IMR-90 (cell line): ENCODE results near the gene BBS1. TPM values are rescaled to one million over a fixed set of nuclear protein-coding genes. Genes with fewer than 3 reads are reported as not detected.

Experiments used
- ATAC-seq: fragments of 200-7000 bp; cut with Tn5 transposase; 2 replicates; pipeline ENCODE4 v1.9.1; 2020; ENCODE audit warnings: low read depth, mild to moderate bottlenecking, moderate library complexity
- BruUV-seq: library from RNA; stranded (reverse); fragments of 400-500 nt; replicated peaks from 2 replicates; lab custom pipeline; 2021; lab: Mats Ljungman, UMichigan
- CTCF ChIA-PET: fragments of 300-600 bp; formaldehyde crosslinking; extraction: SDS; loops from one replicate; lab custom pipeline; 2021; ENCODE audit warnings: antibody characterized with exemption; lab: Yijun Ruan, JAX
- POLR2A ChIA-PET: fragments of 300-600 bp; sonication (Branson Sonifier 250); formaldehyde crosslinking; loops from one replicate; lab custom pipeline; 2022; ENCODE audit warnings: antibody characterized with exemption; ENCODE audit not compliant: unreplicated experiment; lab: Charles Lee
- DNase-seq: peaks from one replicate; pipeline ENCODE4 v3.0.0; 2013
- H2AFZ ChIP-seq: replicated peaks from 2 replicates; pipeline ENCODE3; 2013; ENCODE audit warnings: low read length, mild to moderate bottlenecking; ENCODE audit not compliant: poor library complexity
- H2AK5ac ChIP-seq: 2 replicates; pipeline ENCODE4 v1.6.1; 2013; ENCODE audit warnings: low read depth, low read length, inconsistent platforms
- H2AK9ac ChIP-seq: replicated peaks from 2 replicates; pipeline ENCODE3; 2013; ENCODE audit warnings: mild to moderate bottlenecking, low read depth, low read length, moderate library complexity; ENCODE audit not compliant: poor library complexity
- H2BK120ac ChIP-seq: 2 replicates; pipeline ENCODE4 v1.6.1; 2013; ENCODE audit warnings: low read depth, low read length, inconsistent platforms
- H2BK15ac ChIP-seq: 3 replicates; pipeline ENCODE4 v1.6.1; 2013; ENCODE audit warnings: low read depth, low read length, inconsistent platforms
- H2BK20ac ChIP-seq: 2 replicates; pipeline ENCODE4 v1.6.1; 2013; ENCODE audit warnings: low read depth, mild to moderate bottlenecking, inconsistent platforms, low read length, moderate library complexity
- H2BK5ac ChIP-seq: 2 replicates; pipeline ENCODE4 v1.6.1; 2013; ENCODE audit warnings: mild to moderate bottlenecking, low read depth, low read length, inconsistent platforms; ENCODE audit not compliant: poor library complexity, severe bottlenecking
- H3K14ac ChIP-seq: replicated peaks from 2 replicates; pipeline ENCODE4 v1.6.1; 2013; ENCODE audit warnings: low read depth, low read length, inconsistent platforms
- H3K18ac ChIP-seq: 2 replicates; pipeline ENCODE4 v1.6.1; 2013; ENCODE audit warnings: low read depth, low read length, control low read depth
- H3K23ac ChIP-seq: 2 replicates; pipeline ENCODE4 v1.6.1; 2013; ENCODE audit warnings: low read depth, low read length, inconsistent platforms
- H3K27ac ChIP-seq: 2 replicates; pipeline ENCODE4 v1.5.1; 2013; ENCODE audit warnings: mild to moderate bottlenecking, control low read depth, low read length; ENCODE audit not compliant: insufficient read depth
- H3K27me3 ChIP-seq: 2 replicates; pipeline ENCODE4 v1.6.1; 2013; ENCODE audit warnings: low read length; ENCODE audit not compliant: control insufficient read depth, insufficient read depth
- H3K36me3 ChIP-seq: 2 replicates; pipeline ENCODE4 v1.6.1; 2013; ENCODE audit warnings: low read length, mixed read lengths; ENCODE audit not compliant: control insufficient read depth, insufficient read depth
- H3K4ac ChIP-seq: 2 replicates; pipeline ENCODE4 v1.6.1; 2013; ENCODE audit warnings: low read depth, low read length, inconsistent platforms
- H3K4me1 ChIP-seq: 2 replicates; pipeline ENCODE4 v1.6.1; 2013; ENCODE audit warnings: low read length, mixed read lengths; ENCODE audit not compliant: control insufficient read depth, insufficient read depth
- H3K4me2 ChIP-seq: 2 replicates; pipeline ENCODE4 v1.6.1; 2013; ENCODE audit warnings: low read depth, mild to moderate bottlenecking, control low read depth, low read length, moderate library complexity
- H3K4me3 ChIP-seq: 2 replicates; pipeline ENCODE4 v1.5.1; 2013; ENCODE audit warnings: low read depth, mild to moderate bottlenecking, control low read depth, low read length, moderate library complexity; ENCODE audit not compliant: insufficient read depth
- H3K56ac ChIP-seq: 2 replicates; pipeline ENCODE4 v1.6.1; 2013; ENCODE audit warnings: low read length, inconsistent platforms; ENCODE audit not compliant: insufficient read depth; ENCODE audit errors: extremely low read depth
- H3K79me1 ChIP-seq, 2 experiments: 2 replicates each; pipeline ENCODE4 v1.6.1; 2013; ENCODE audit warnings: low read length in 2 of 2, inconsistent platforms in 1 of 2, low read depth in 1 of 2
- H3K9ac ChIP-seq: 2 replicates; pipeline ENCODE4 v1.6.1; 2013; ENCODE audit warnings: low read depth, low read length, control low read depth
- H3K9me1 ChIP-seq: 2 replicates; pipeline ENCODE4 v1.6.1; 2013; ENCODE audit warnings: low read length, inconsistent platforms; ENCODE audit not compliant: insufficient read depth
- H3K9me3 ChIP-seq: 2 replicates; pipeline ENCODE4 v1.6.1; 2013; ENCODE audit warnings: low read length; ENCODE audit not compliant: control insufficient read depth, insufficient read depth
- H4K20me1 ChIP-seq: 2 replicates; pipeline ENCODE4 v1.6.1; 2013; ENCODE audit warnings: low read length, inconsistent platforms; ENCODE audit not compliant: insufficient read depth
- H4K5ac ChIP-seq: 2 replicates; pipeline ENCODE4 v1.6.1; 2013; ENCODE audit warnings: mild to moderate bottlenecking, low read depth, low read length, control low read depth
- H4K8ac ChIP-seq, 2 experiments: 2 replicates each; pipeline ENCODE4 v1.6.1; 2013; ENCODE audit warnings: low read depth in 2 of 2, low read length in 2 of 2, control low read depth in 1 of 2, inconsistent platforms in 1 of 2
- H4K91ac ChIP-seq: 2 replicates; pipeline ENCODE4 v1.6.1; 2013; ENCODE audit warnings: low read depth, low read length, inconsistent platforms; ENCODE audit not compliant: insufficient read depth
- CTCF ChIP-seq: conservative IDR thresholded peaks from 2 replicates; pipeline ENCODE4 v1.5.1; 2012; ENCODE audit warnings: mild to moderate bottlenecking, low read depth, low read length, improper control_type of control experiment
- NFE2L2 ChIP-seq: fragments of 150-350 bp; IDR thresholded peaks from 2 replicates; pipeline ENCODE4 v1.6.1; 2016; ENCODE audit warnings: low read depth, mild to moderate bottlenecking, low read length
- WGBS, 2 experiments: methylation state at CpG; one replicate each; pipeline versions ENCODE4 v1.1.5 to v1.1.7; 2013; ENCODE audit warnings: missing lambda C conversion rate in 2 of 2; ENCODE audit not compliant: insufficient read length in 1 of 2; ENCODE audit errors: extremely low coverage in 2 of 2; 5-methylcytosine and 5-hydroxymethylcytosine counted together
- dilution Hi-C: fragments of 300-500 bp; cut with HindIII; formaldehyde crosslinking; loops from one replicate; pipeline ENCODE4 v1.14.3; 2018; ENCODE audit warnings: low sequenced_read_pairs; ENCODE audit not compliant: unreplicated experiment
- in situ Hi-C: fragments of 300-500 bp; cut with MboI; formaldehyde crosslinking; loops from 3 replicates; pipeline ENCODE4 v1.14.3; 2019; ENCODE audit warnings: low sequenced_read_pairs, inconsistent platforms, mixed read lengths
- intact Hi-C: fragments of 100-400 bp; cut with micrococcal nuclease; formaldehyde crosslinking; loops from 2 replicates; pipeline ENCODE4 v1.10.0; 2022
- polyA plus RNA-seq, 3 experiments: library from polyadenylated mRNA; depleted of rRNA; stranded (reverse); fragments of >200 nt; gene quantifications; 2 replicates each; pipeline ENCODE4 v1.2.3, GENCODE V29; 2012; ENCODE audit warnings: low replicate concordance in 1 of 3
- total RNA-seq: library from RNA; depleted of rRNA; stranded (reverse); fragments of >200 nt; gene quantifications from 2 replicates; pipeline ENCODE4 v1.2.3, GENCODE V29; 2012

BBS1 gene
- total and polyA plus RNA-seq, 2 of the 4 experiments (the other 2 are of a cell fraction), result 16.5 to 20.6 TPM

GRCh38 chr11:66467034-66467659 is 43.3 kb upstream of the BBS1 start:
- Histone ChIP-seq H2AK9ac (peak overlapping the region; percentile 96), H3K9ac (peak overlapping the region; percentile 56), H3K9me3 (no peaks in the 10 kb centered on the region), H3K4me3 (peak overlapping the region; percentile 67), H2BK20ac (no peak overlapping the region), H3K4me2 (peak overlapping the region; percentile 92), H4K5ac (no peak overlapping the region), H3K36me3 (peaks cover 9% of the 10 kb centered on the region), H4K20me1 (no peaks in the 10 kb centered on the region; the same call in 1 of the 2 replicates), H3K27ac (no peak overlapping the region; the same call in 1 of the 2 replicates), H4K8ac (peak overlapping the region in 1 of 2 experiments; percentile 51; a peak in 2 of 4 replicates), H3K27me3 (no peaks in the 10 kb centered on the region), H2AK5ac (peak overlapping the region; percentile 53; the same call in 1 of the 2 replicates), H3K56ac (no peak overlapping the region), H2AFZ (peak overlapping the region; percentile 95), H3K79me1 (peaks cover 20 to 27% of the 10 kb centered on the region in 2 experiments), H3K23ac (peak overlapping the region; percentile 87), H3K4ac (peak overlapping the region; percentile 61), H3K9me1 (peaks cover 8% of the 10 kb centered on the region), H2BK5ac (no peak overlapping the region), H3K18ac (no peak overlapping the region), H2BK120ac (no peak overlapping the region), H3K14ac (peak overlapping the region; percentile 78), H2BK15ac (no peak overlapping the region), H3K4me1 (peaks cover 8% of the 10 kb centered on the region; the same call in 1 of the 2 replicates), H4K91ac (peak overlapping the region; percentile 33; the same call in 1 of the 2 replicates)
- WGBS, 2 experiments, result 0% methylated on average over 49 of the region's 72 CpGs; no CpG with 5 or more reads in 1 of the 2 experiments
- CTCF ChIA-PET, result interaction anchor here (0.8 to 1.0 kb wide), 3 partner anchors 13 to 50 kb away, joined by 3 to 7 read pairs (median 5); partner anchors contain the start of genes DPP3 and MRPL11
- in situ Hi-C loops, result no loop called here
- ATAC-seq, result peak; percentile 53
- TF ChIP-seq CTCF (peak; percentile 30; the same call in 1 of the 2 replicates), NFE2L2 (no peak)
- intact Hi-C loops, result no loop called here
- dilution Hi-C loops, result no loop called here
- DNase-seq, result peak; percentile 15
- BruUV-seq, result no TSS peak
- POLR2A ChIA-PET, result interaction anchor here (1.1 kb wide), 1 partner anchor 13 kb away, joined by 16 read pairs; the partner anchor contains the start of gene DPP3
